Aorta (tissue), 5 donors: Measurements from ENCODE around the gene TRRAP. TPM values are rescaled to one million over a fixed set of nuclear protein-coding genes. Genes with fewer than 3 reads are reported as not detected.

Experiments used
- ATAC-seq: fragments of 200-7000 bp; cut with Tn5 transposase; one replicate; pipeline ENCODE4 v1.9.1; 2022; ENCODE audit warnings: moderate library complexity; ENCODE audit not compliant: low FRiP score
- DNase-seq, 2 donors: peaks; one replicate each; pipeline ENCODE4 v3.0.0-alpha.2; 2020
- H3K27ac ChIP-seq, 2 donors: one replicate each; pipeline ENCODE4 v1.5.1; 2013; ENCODE audit warnings: low read length in 2 of 2, mild to moderate bottlenecking in 2 of 2, moderate library complexity in 2 of 2, control low read depth in 1 of 2, inconsistent platforms in 1 of 2, low read depth in 1 of 2
- H3K27me3 ChIP-seq, 2 donors: one replicate each; pipeline ENCODE4 v1.6.1; 2013; ENCODE audit warnings: control low read depth in 1 of 2, low read length in 1 of 2, mild to moderate bottlenecking in 1 of 2, moderate library complexity in 1 of 2; ENCODE audit not compliant: insufficient read depth in 2 of 2, control insufficient read depth in 1 of 2
- H3K36me3 ChIP-seq, 2 donors: one replicate each; pipeline ENCODE4 v1.6.1; 2013; ENCODE audit warnings: control low read depth in 1 of 2, low read length in 1 of 2, mild to moderate bottlenecking in 1 of 2; ENCODE audit not compliant: insufficient read depth in 2 of 2, control insufficient read depth in 1 of 2
- H3K4me1 ChIP-seq, 2 donors: one replicate each; pipeline ENCODE4 v1.6.1; 2013; ENCODE audit warnings: low read length in 2 of 2, control low read depth in 1 of 2, mild to moderate bottlenecking in 1 of 2, moderate library complexity in 1 of 2; ENCODE audit not compliant: insufficient read depth in 2 of 2, control insufficient read depth in 1 of 2
- H3K4me3 ChIP-seq, 2 donors: one replicate each; pipeline ENCODE4 v1.5.1; 2013; ENCODE audit warnings: low read length in 2 of 2, control low read depth in 1 of 2, mild to moderate bottlenecking in 1 of 2
- H3K9me3 ChIP-seq: one replicate; pipeline ENCODE4 v1.6.1; 2013; ENCODE audit warnings: mild to moderate bottlenecking, low read length; ENCODE audit not compliant: control insufficient read depth
- WGBS, 2 donors: extraction: QIAGEN DNeasy Blood & Tissue Kit; methylation state at CpG; one replicate each; pipeline ENCODE4 v1.1.7; 2013; 5-methylcytosine and 5-hydroxymethylcytosine counted together
- intact Hi-C, 2 donors: fragments of 100-400 bp; cut with DNase I; formaldehyde crosslinking; loops; one replicate each; pipeline versions ENCODE4 v1.14.2 to v1.15.0; 2022
- polyA plus RNA-seq, 2 donors: library from polyadenylated mRNA; stranded (reverse); fragments of 200-250 nt; gene quantifications; one replicate each; pipeline ENCODE4 v1.2.3, GENCODE V29; 2013
- total RNA-seq, 2 donors: library from RNA; stranded (reverse); fragmentation: NEBNext Ultra II Directional; extraction: Animal tissue kit (Norgen Biotek cat#: 25700); gene quantifications; one replicate each; pipeline ENCODE4 v1.2.1, GENCODE V29; 2021
- donor health status: healthy with polysubstance abuse.
- donor health status: Bipolar disorder and iron deficiency.
- donor health status: DM: no; HTN: no; CAD: no.
- donor health status: DM: no; HTN: no; CAD: no.
- donor health status: DM: yes; HTN: yes; CAD: no.

Gene TRRAP
- total and polyA plus RNA-seq, 4 donors, result 2.4 to 41.9 (median 23.2) TPM

GRCh38 chr7:98902523-98902922 lies 24.2 kb downstream of the TRRAP start:
- DNase-seq, result no peak
- intact Hi-C loops, result no loop called here
- no peak overlapping the region for H3K27ac ChIP-seq
- H3K4me1 ChIP-seq, result no peaks in the 10 kb centered on the region
- no peak overlapping the region for H3K4me3 ChIP-seq
- H3K27me3 ChIP-seq, result no peaks in the 10 kb centered on the region
- H3K9me3 ChIP-seq, result no peaks in the 10 kb centered on the region
- peaks cover 8 to 14% of the 10 kb centered on the region in 2 donors for H3K36me3 ChIP-seq
- no peak for ATAC-seq
- WGBS, 2 donors, result 88 to 92% methylated on average over 3 of the region's 3 CpGs

GRCh38 chr7:98903246-98903645 lies 24.9 kb downstream of the TRRAP start:
- peaks cover 4 to 14% of the 10 kb centered on the region in 2 donors for H3K36me3 ChIP-seq
- H3K27ac ChIP-seq, result no peak overlapping the region
- no peak overlapping the region for H3K4me3 ChIP-seq
- no peaks in the 10 kb centered on the region for H3K27me3 ChIP-seq
- WGBS, 2 donors, result 94 to 96% methylated on average over 4 of the region's 4 CpGs
- H3K9me3 ChIP-seq, result no peaks in the 10 kb centered on the region
- no peak for DNase-seq
- no peak for ATAC-seq
- intact Hi-C loops, result no loop called here
- H3K4me1 ChIP-seq, result no peaks in the 10 kb centered on the region

- 81 to 90% methylated on average over 5 of the region's 5 CpGs for WGBS, 2 donors
- DNase-seq (no peak), ATAC-seq (no peak)
- Histone ChIP-seq H3K36me3 (peaks cover 12 to 14% of the 10 kb centered on the region in 2 donors), H3K4me1 (no peaks in the 10 kb centered on the region), H3K27ac (no peak overlapping the region), H3K4me3 (no peak overlapping the region), H3K27me3 (no peaks in the 10 kb centered on the region), H3K9me3 (no peaks in the 10 kb centered on the region)
- intact Hi-C loops, result no loop called here
Measured at GRCh38 chr7:98907570-98907969, 29.2 kb downstream of the TRRAP start.

- Histone ChIP-seq H3K4me1 (no peaks in the 10 kb centered on the region), H3K27ac (no peak overlapping the region), H3K27me3 (no peaks in the 10 kb centered on the region), H3K4me3 (no peak overlapping the region), H3K36me3 (peaks cover 13 to 16% of the 10 kb centered on the region in 2 donors), H3K9me3 (no peaks in the 10 kb centered on the region)
- intact Hi-C loops, result no loop called here
- ATAC-seq (no peak), DNase-seq (no peak)
- WGBS, 2 donors, result 91 to 94% methylated on average over 19 of the region's 19 CpGs
Measured at GRCh38 chr7:98908585-98908984, 30.3 kb downstream of the TRRAP start.

- Histone ChIP-seq H3K27ac (no peak overlapping the region), H3K4me1 (no peaks in the 10 kb centered on the region), H3K9me3 (no peaks in the 10 kb centered on the region), H3K27me3 (no peaks in the 10 kb centered on the region), H3K4me3 (no peak overlapping the region), H3K36me3 (peaks cover 13 to 16% of the 10 kb centered on the region in 2 donors)
- ATAC-seq, result no peak
- intact Hi-C loops, result no loop called here
- 78 to 83% methylated on average over 8 of the region's 8 CpGs for WGBS, 2 donors
- DNase-seq, result no peak
Measured at GRCh38 chr7:98909487-98909886, 31.2 kb downstream of the TRRAP start.

GRCh38 chr7:98910427-98910826 lies 32.1 kb downstream of the TRRAP start:
- Histone ChIP-seq H3K9me3 (no peaks in the 10 kb centered on the region), H3K27me3 (no peaks in the 10 kb centered on the region), H3K4me3 (no peak overlapping the region), H3K4me1 (no peaks in the 10 kb centered on the region), H3K36me3 (peaks cover 10 to 16% of the 10 kb centered on the region in 2 donors), H3K27ac (no peak overlapping the region)
- 94 to 95% methylated on average over 3 of the region's 3 CpGs for WGBS, 2 donors
- ATAC-seq (no peak), DNase-seq (no peak)
- intact Hi-C loops, result no loop called here

- WGBS, 2 donors, result 55 to 64% methylated on average over 5 of the region's 5 CpGs
Measured at GRCh38 chr7:98911916-98912315, 33.6 kb downstream of the TRRAP start.

GRCh38 chr7:98913026-98913425 lies 34.7 kb downstream of the TRRAP start:
- no peak overlapping the region for H3K27ac ChIP-seq
- no peaks in the 10 kb centered on the region for H3K9me3 ChIP-seq
- 85% methylated on average over 8 of the region's 8 CpGs for WGBS, 2 donors
- DNase-seq, result no peak
- H3K36me3 ChIP-seq, result peaks cover 16 to 18% of the 10 kb centered on the region in 2 donors
- no peak for ATAC-seq
- no peaks in the 10 kb centered on the region for H3K4me1 ChIP-seq
- intact Hi-C loops, result no loop called here
- no peak overlapping the region for H3K4me3 ChIP-seq
- H3K27me3 ChIP-seq, result no peaks in the 10 kb centered on the region

More at GRCh38 chr7:98911916-98912315, 33.6 kb downstream of the TRRAP start:
- no peak for DNase-seq
- peaks cover 14 to 16% of the 10 kb centered on the region in 2 donors for H3K36me3 ChIP-seq
- ATAC-seq, result no peak
- intact Hi-C loops, result no loop called here
- H3K4me1 ChIP-seq, result no peaks in the 10 kb centered on the region
- H3K4me3 ChIP-seq, result no peak overlapping the region
- no peaks in the 10 kb centered on the region for H3K27me3 ChIP-seq
- H3K27ac ChIP-seq, result no peak overlapping the region
- no peaks in the 10 kb centered on the region for H3K9me3 ChIP-seq

- no peak overlapping the region for H3K27ac ChIP-seq
- intact Hi-C loops, result no loop called here
- H3K4me3 ChIP-seq, result no peak overlapping the region
- no peaks in the 10 kb centered on the region for H3K9me3 ChIP-seq
- peaks cover 14 to 18% of the 10 kb centered on the region in 2 donors for H3K36me3 ChIP-seq
- no peak for DNase-seq
- H3K4me1 ChIP-seq, result no peaks in the 10 kb centered on the region
- no peaks in the 10 kb centered on the region for H3K27me3 ChIP-seq
- no peak for ATAC-seq
Measured at GRCh38 chr7:98913612-98914011, 35.3 kb downstream of the TRRAP start.
